HepG2 (cell line): ENCODE data around the gene NINJ2. TPM values are rescaled to one million over a fixed set of nuclear protein-coding genes. Genes with fewer than 3 reads are reported as not detected.

Experiments used
- AGO2 ChIP-seq: fragments of 200-400 bp; formaldehyde crosslinking; optimal IDR thresholded peaks from 2 replicates; pipeline ENCODE3; 2017; ENCODE audit warnings: mild to moderate bottlenecking, low read depth, low read length, moderate library complexity
- DMAP1 ChIP-seq: IDR thresholded peaks from 2 replicates; pipeline ENCODE4 v1.6.1; 2016
- EHMT2 ChIP-seq: fragments of 200-600 bp; sonication (generic); IDR thresholded peaks from 2 replicates; pipeline ENCODE4 v1.7.0; 2017; ENCODE audit warnings: antibody characterized with exemption, low read depth, low read length, borderline replicate concordance
- ETV6 ChIP-seq: sonication (generic); formaldehyde crosslinking; conservative IDR thresholded peaks from 2 replicates; pipeline ENCODE4 v1.4.0; 2020; ENCODE audit warnings: missing genetic modification reagents
- FOXM1 ChIP-seq: sonication (generic); formaldehyde crosslinking; IDR thresholded peaks from 2 replicates; pipeline ENCODE4 v1.5.0; 2020; ENCODE audit warnings: missing genetic modification reagents
- GABPB1 ChIP-seq: IDR thresholded peaks from 2 replicates; pipeline ENCODE4 v1.6.1; 2016; ENCODE audit warnings: mild to moderate bottlenecking, missing genetic modification reagents, moderate library complexity, missing compliant biosample characterization
- KAT7 ChIP-seq: IDR thresholded peaks from 2 replicates; pipeline ENCODE4 v1.6.1; 2018; ENCODE audit warnings: borderline replicate concordance, missing compliant biosample characterization
- MAFF ChIP-seq: IDR thresholded peaks from 2 replicates; pipeline ENCODE4 v1.6.1; 2011; ENCODE audit warnings: low read depth, low read length, improper control_type of control experiment
- PHF20 ChIP-seq: sonication (generic); formaldehyde crosslinking; IDR thresholded peaks from 2 replicates; pipeline ENCODE4 v1.5.0; 2020; ENCODE audit warnings: mild to moderate bottlenecking, missing genetic modification reagents
- POGK ChIP-seq: sonication (generic); formaldehyde crosslinking; conservative IDR thresholded peaks from 2 replicates; pipeline ENCODE4 v1.8.0; 2022; ENCODE audit warnings: mild to moderate bottlenecking, moderate library complexity, missing genetic modification reagents
- REPIN1 ChIP-seq: sonication (generic); formaldehyde crosslinking; IDR thresholded peaks from 2 replicates; pipeline ENCODE4 v1.8.0; 2022; ENCODE audit warnings: missing genetic modification reagents, low read depth, mild to moderate bottlenecking, borderline replicate concordance
- TARDBP ChIP-seq: sonication (generic); formaldehyde crosslinking; IDR thresholded peaks from 2 replicates; pipeline ENCODE4 v1.8.0; 2022; ENCODE audit warnings: mild to moderate bottlenecking, missing genetic modification reagents
- ZFX ChIP-seq: sonication (generic); formaldehyde crosslinking; IDR thresholded peaks from 2 replicates; pipeline ENCODE4 v1.4.0; 2020; ENCODE audit warnings: mild to moderate bottlenecking, low read depth, missing genetic modification reagents, moderate library complexity
- ZMAT5 ChIP-seq: sonication (generic); formaldehyde crosslinking; IDR thresholded peaks from 2 replicates; pipeline ENCODE4 v1.5.0; 2020; ENCODE audit warnings: mild to moderate bottlenecking, low read depth, missing genetic modification reagents, borderline replicate concordance
- ZNF17 ChIP-seq: sonication (generic); formaldehyde crosslinking; IDR thresholded peaks from 2 replicates; pipeline ENCODE4 v1.5.0; 2020; ENCODE audit warnings: mild to moderate bottlenecking, missing genetic modification reagents
- ZNF331 ChIP-seq: sonication (generic); formaldehyde crosslinking; IDR thresholded peaks from 2 replicates; pipeline ENCODE4 v1.4.0; 2020; ENCODE audit warnings: missing genetic modification reagents
- ZNF407 ChIP-seq: sonication (generic); formaldehyde crosslinking; IDR thresholded peaks from one replicate; pipeline ENCODE4 v1.5.1; 2020; ENCODE audit warnings: mild to moderate bottlenecking, missing genetic modification reagents; ENCODE audit errors: not compliant biosample characterization
- ZNF543 ChIP-seq: sonication (generic); formaldehyde crosslinking; IDR thresholded peaks from 2 replicates; pipeline ENCODE4 v1.4.0; 2020; ENCODE audit warnings: mild to moderate bottlenecking, missing genetic modification reagents
- ZNF740 ChIP-seq: sonication (generic); formaldehyde crosslinking; IDR thresholded peaks from 2 replicates; pipeline ENCODE4 v1.4.0; 2020; ENCODE audit warnings: missing genetic modification reagents
- ZSCAN30 ChIP-seq: sonication (generic); formaldehyde crosslinking; IDR thresholded peaks from 2 replicates; pipeline ENCODE4 v1.5.0; 2020; ENCODE audit warnings: mild to moderate bottlenecking, missing genetic modification reagents
- polyA plus RNA-seq, 8 experiments: library from polyadenylated mRNA; depleted of rRNA in 3 of 8; stranded (reverse) in 7 of 8; unstranded in 1 of 8; fragments of >200 nt; fragmentation: Illumina TruSeq in 4 of 8; extraction: Trizol in 4 of 8; gene quantifications; 2 replicates each; pipeline versions ENCODE4 v1.2.1 to v1.2.3, GENCODE V29; 2011 to 2016; ENCODE audit warnings: low read depth in 4 of 8, missing spikeins in 1 of 8, mixed read lengths in 1 of 8; ENCODE audit not compliant: insufficient read depth in 1 of 8
- total RNA-seq, 5 experiments: library from RNA; depleted of rRNA; stranded (reverse); fragments of >200 nt; fragmentation: Illumina TruSeq; extraction: Trizol; gene quantifications; 2 replicates each; pipeline ENCODE4 v1.2.3, GENCODE V29; 2016; ENCODE audit warnings: low read depth in 1 of 5

Gene NINJ2
- total and polyA plus RNA-seq, 2 of the 13 experiments (the other 11 are each of a cell fraction or from before 2014, with no cell fraction given): 0.62 to 3.8 TPM

- TF ChIP-seq ZNF407 (no peak), ZNF543 (no peak), ZMAT5 (no peak), REPIN1 (CRISPR knock-in tag) (no peak), ZNF331 (no peak), EHMT2 (no peak; the same call in 1 of the 2 replicates), ETV6 (CRISPR knock-in tag) (no peak), ZNF740 (CRISPR knock-in tag) (no peak), DMAP1 (CRISPR knock-in tag) (no peak), ZFX (CRISPR knock-in tag) (0 out of 2 replicates have a peak, but pooled peaks have one; percentile 13), TARDBP (CRISPR knock-in tag) (0 out of 2 replicates have a peak, but pooled peaks have one; percentile 21), KAT7 (CRISPR knock-in tag) (no peak), ZNF17 (CRISPR knock-in tag) (no peak), ZSCAN30 (CRISPR knock-in tag) (no peak), MAFF (peak; percentile 96), GABPB1 (no peak; the same call in 1 of the 2 replicates), POGK (CRISPR knock-in tag) (0 out of 2 replicates have a peak, but pooled peaks have one; percentile 15), PHF20 (CRISPR knock-in tag) (no peak), FOXM1 (CRISPR knock-in tag) (no peak), AGO2 (no peak)
These were observed 17.6 kb downstream of the NINJ2 start (continued) for GRCh38 chr12:645563-646071.
